ENCODE results near the gene LCN12. TPM values are rescaled to one million over a fixed set of nuclear protein-coding genes. Genes with fewer than 3 reads are reported as not detected.

LCN12 gene
- total RNA-seq, 1 experiment from 2014 or later = not detected

GRCh38 chr9:136917902-136918301 is 34.2 kb upstream of the LCN12 start:
- POLR2A ChIA-PET (ENCODE audit: low non-redundant PET) = no interaction called here
- no TSS peak for BruUV-seq (replicated peaks)
- DNase-seq (ENCODE audit: low spot score) = no peak
- Histone ChIP-seq H3K36me3 (ENCODE audit: insufficient read depth, low read length, poor library complexity, severe bottlenecking) (peaks cover 39% of the 10 kb centered on the region), H3K4me3 (ENCODE audit: low read depth, low read length, poor library complexity, severe bottlenecking) (no peak overlapping the region), H3K27me3 (replicated peaks; ENCODE audit: insufficient read depth, low read depth, low read length, poor library complexity) (no peaks in the 10 kb centered on the region), H3K4me1 (ENCODE audit: insufficient read depth, low read length, poor library complexity, severe bottlenecking) (no peaks in the 10 kb centered on the region), H3K9me3 (ENCODE audit: low read depth, low read length, poor library complexity, severe bottlenecking) (no peaks in the 10 kb centered on the region), H3K27ac (ENCODE audit: low read depth, low read length, poor library complexity, severe bottlenecking) (no peak overlapping the region)
- intact Hi-C loops (cut with micrococcal nuclease; ENCODE audit: unreplicated experiment) = no loop called here
- CTCF ChIA-PET = no interaction called here
- TF ChIP-seq CTCF (conservative IDR thresholded peaks at IDR 0.05; ENCODE audit: low read depth, low read length) (no peak), EZH2 (IDR thresholded peaks at IDR 0.05; ENCODE audit: borderline replicate concordance, low read depth, low read length, poor library complexity, severe bottlenecking) (no peak)

DNA sequence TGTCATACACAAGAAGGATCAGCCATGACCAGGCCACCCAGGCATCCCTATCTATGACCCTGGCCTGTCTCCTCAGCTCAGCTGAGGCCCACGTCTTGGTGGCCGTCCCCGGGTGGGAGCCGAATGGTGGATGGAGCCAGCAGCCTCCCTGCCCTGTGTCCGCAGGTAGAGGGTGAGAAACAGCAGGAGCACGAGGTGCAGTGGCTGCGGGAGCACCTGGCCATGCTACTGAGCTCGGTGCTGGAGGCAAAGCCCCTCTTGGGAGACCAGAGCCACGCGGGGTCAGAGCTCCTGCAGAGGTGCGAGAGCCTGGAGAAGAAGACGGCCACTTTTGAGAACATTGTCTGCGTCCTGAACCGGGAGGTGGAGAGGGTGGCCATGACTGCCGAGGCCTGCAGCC is 32.0 kb upstream of the LCN12 start:
- ChIA-PET CTCF (no interaction called here), POLR2A (ENCODE audit: low non-redundant PET) (no interaction called here)
- Histone ChIP-seq H3K36me3 (ENCODE audit: insufficient read depth, low read length, poor library complexity, severe bottlenecking) (peaks cover 31% of the 10 kb centered on the region), H3K27ac (ENCODE audit: low read depth, low read length, poor library complexity, severe bottlenecking) (no peak overlapping the region), H3K27me3 (replicated peaks; ENCODE audit: insufficient read depth, low read depth, low read length, poor library complexity) (no peaks in the 10 kb centered on the region), H3K4me1 (ENCODE audit: insufficient read depth, low read length, poor library complexity, severe bottlenecking) (no peaks in the 10 kb centered on the region), H3K4me3 (ENCODE audit: low read depth, low read length, poor library complexity, severe bottlenecking) (no peak overlapping the region), H3K9me3 (ENCODE audit: low read depth, low read length, poor library complexity, severe bottlenecking) (no peaks in the 10 kb centered on the region)
- TF ChIP-seq EZH2 (IDR thresholded peaks at IDR 0.05; ENCODE audit: borderline replicate concordance, low read depth, low read length, poor library complexity, severe bottlenecking) (no peak), CTCF (conservative IDR thresholded peaks at IDR 0.05; ENCODE audit: low read depth, low read length) (no peak)
- no TSS peak for BruUV-seq (replicated peaks)
- intact Hi-C loops (cut with micrococcal nuclease; ENCODE audit: unreplicated experiment) = no loop called here
- no peak for DNase-seq (ENCODE audit: low spot score)

DNA sequence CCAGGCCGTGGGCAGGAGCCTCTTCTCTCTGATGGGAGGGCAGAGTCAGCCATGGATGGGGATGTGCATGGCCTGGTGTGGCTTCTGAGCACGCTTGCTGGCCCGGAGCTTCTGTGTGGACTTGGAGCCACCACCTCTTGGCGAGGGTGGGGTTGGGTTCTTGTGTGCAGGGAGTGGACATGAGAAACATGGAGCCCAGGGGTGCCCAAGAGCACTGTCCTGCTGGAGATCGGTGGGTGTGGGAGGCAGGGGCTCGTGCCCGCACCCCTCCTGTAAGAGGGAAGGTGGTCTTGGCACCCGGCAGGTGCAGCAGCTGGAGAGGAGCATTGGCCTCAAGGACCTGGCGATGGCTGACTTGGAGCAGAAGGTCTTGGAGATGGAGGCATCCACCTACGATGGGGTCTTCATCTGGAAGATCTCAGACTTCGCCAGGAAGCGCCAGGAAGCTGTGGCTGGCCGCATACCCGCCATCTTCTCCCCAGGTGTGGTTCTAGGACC is 31.3 kb upstream of the LCN12 start:
- no peak for DNase-seq (ENCODE audit: low spot score)

More for the DNA sequence above, 31.3 kb upstream of the LCN12 start:
- BruUV-seq (replicated peaks) = no TSS peak
- Histone ChIP-seq H3K27me3 (replicated peaks; ENCODE audit: insufficient read depth, low read depth, low read length, poor library complexity) (no peaks in the 10 kb centered on the region), H3K4me3 (ENCODE audit: low read depth, low read length, poor library complexity, severe bottlenecking) (no peak overlapping the region), H3K27ac (ENCODE audit: low read depth, low read length, poor library complexity, severe bottlenecking) (no peak overlapping the region), H3K36me3 (ENCODE audit: insufficient read depth, low read length, poor library complexity, severe bottlenecking) (peaks cover 34% of the 10 kb centered on the region), H3K9me3 (ENCODE audit: low read depth, low read length, poor library complexity, severe bottlenecking) (no peaks in the 10 kb centered on the region), H3K4me1 (ENCODE audit: insufficient read depth, low read length, poor library complexity, severe bottlenecking) (no peaks in the 10 kb centered on the region)
- ChIA-PET CTCF (no interaction called here), POLR2A (ENCODE audit: low non-redundant PET) (no interaction called here)
- TF ChIP-seq EZH2 (IDR thresholded peaks at IDR 0.05; ENCODE audit: borderline replicate concordance, low read depth, low read length, poor library complexity, severe bottlenecking) = no peak
- TF ChIP-seq CTCF (conservative IDR thresholded peaks at IDR 0.05; ENCODE audit: low read depth, low read length) = no peak
- intact Hi-C loops (cut with micrococcal nuclease; ENCODE audit: unreplicated experiment) = no loop called here

Data from A673 (cell line).